GM23338 (cell line): Measurements from ENCODE around the gene FRK.

Experiments used
- CTCF ChIP-seq, 2 experiments: fragments of 200-600 bp in 1 of 2; sonication (generic) in 1 of 2; conservative IDR thresholded peaks; 2 replicates each; pipeline versions ENCODE4 v1.5.1 to v1.6.1; 2016 to 2017; ENCODE audit warnings: antibody characterized with exemption in 2 of 2, low read depth in 2 of 2, mild to moderate bottlenecking in 2 of 2, moderate library complexity in 1 of 2
- ETS1 ChIP-seq: IDR thresholded peaks from 2 replicates; pipeline ENCODE4 v1.6.1; 2016; ENCODE audit warnings: antibody characterized with exemption
- EZH2 ChIP-seq: fragments of 200-600 bp; sonication (generic); IDR thresholded peaks from one replicate; pipeline ENCODE4 v1.8.0; 2017; ENCODE audit warnings: antibody characterized with exemption, mild to moderate bottlenecking, low read depth; ENCODE audit not compliant: unreplicated experiment
- REST ChIP-seq: IDR thresholded peaks from one replicate; pipeline ENCODE4 v1.6.1; 2018; ENCODE audit warnings: antibody characterized with exemption; ENCODE audit not compliant: unreplicated experiment
- STAT1 ChIP-seq: IDR thresholded peaks from one replicate; pipeline ENCODE4 v1.6.1; 2016; ENCODE audit warnings: antibody characterized with exemption; ENCODE audit not compliant: unreplicated experiment

- TF ChIP-seq CTCF (conservative IDR thresholded peaks at IDR 0.05; ENCODE audit: low read depth in 2 of 2) (no peak), REST (no peak), STAT1 (no peak), EZH2 (no peak), ETS1 (no peak)
These were observed 168.9 kb downstream of the FRK start for GRCh38 chr6:115891750-115892149.
